GM18867 (cell line): ENCODE data around the gene PRKN.
A peak's percentile ranks its signal among the peaks of the same experiment; 100 is the strongest.
"Not testable (repeated sequence)": the region's sequence is repeated elsewhere in the genome, so short reads cannot be mapped to it uniquely, and the experiment has no call there.

Experiments
- ATAC-seq: cut with Tn5 transposase; IDR thresholded peaks from one replicate; pipeline ENCODE4 v1.9.1; 2021; ENCODE audit warnings: mild to moderate bottlenecking, moderate library complexity; ENCODE audit not compliant: unreplicated experiment

PRKN gene

GRCh38 chr6:161926324-161926723 is 801.2 kb downstream of the PRKN start:
- ATAC-seq = no peak

DNA sequence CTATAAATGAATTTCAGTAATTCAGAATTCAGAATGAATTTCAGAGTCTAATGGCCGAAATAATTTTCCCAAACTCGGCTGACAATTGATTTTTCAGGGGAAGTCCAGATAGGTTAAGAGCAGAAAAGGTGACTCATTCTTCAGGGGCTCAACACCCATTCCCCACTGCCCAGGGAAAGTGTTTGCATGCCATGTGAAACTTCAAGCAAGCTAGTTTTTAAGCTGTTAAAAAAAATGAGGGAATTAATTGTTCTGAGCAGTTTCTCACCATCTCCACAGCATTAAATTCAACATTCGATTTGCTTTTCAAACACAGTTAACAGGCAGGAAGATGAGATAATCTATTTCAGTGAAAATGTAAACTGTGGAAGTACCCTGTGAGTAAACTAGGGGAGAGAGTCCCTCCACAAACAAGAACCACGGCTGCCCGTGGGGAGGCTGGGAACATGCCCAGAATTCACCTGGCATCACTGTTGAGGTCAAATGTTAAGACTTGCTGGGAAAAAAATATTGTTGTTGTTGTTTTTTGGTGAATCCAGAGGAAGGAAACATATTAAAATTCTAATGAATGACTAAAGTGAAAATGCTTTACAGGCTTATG is 803.0 kb downstream of the PRKN start:
- ATAC-seq = no peak

DNA sequence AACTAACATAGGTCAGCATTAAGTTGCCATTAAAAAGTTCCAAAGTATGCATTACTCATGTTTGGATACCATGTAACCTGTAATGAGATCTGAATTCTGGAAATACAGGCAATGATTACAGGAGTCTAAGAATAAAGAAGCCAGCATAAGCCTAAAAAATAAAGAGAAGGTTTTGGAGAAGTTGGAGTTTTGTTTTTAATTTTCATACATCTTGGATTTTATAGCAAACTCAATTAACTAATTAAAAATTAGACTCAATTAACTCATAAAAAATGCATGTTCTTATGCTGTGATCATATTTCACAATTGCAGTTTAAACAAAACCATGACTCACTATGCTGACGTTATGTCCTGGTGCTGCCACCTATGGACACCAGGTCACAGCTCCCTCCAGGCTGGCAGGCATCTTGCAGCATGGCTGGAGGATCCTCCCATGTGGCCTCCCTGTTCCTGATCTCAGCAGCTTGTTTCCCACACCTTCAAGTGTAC is 804.9 kb downstream of the PRKN start:
- ATAC-seq = peak; percentile 71

DNA sequence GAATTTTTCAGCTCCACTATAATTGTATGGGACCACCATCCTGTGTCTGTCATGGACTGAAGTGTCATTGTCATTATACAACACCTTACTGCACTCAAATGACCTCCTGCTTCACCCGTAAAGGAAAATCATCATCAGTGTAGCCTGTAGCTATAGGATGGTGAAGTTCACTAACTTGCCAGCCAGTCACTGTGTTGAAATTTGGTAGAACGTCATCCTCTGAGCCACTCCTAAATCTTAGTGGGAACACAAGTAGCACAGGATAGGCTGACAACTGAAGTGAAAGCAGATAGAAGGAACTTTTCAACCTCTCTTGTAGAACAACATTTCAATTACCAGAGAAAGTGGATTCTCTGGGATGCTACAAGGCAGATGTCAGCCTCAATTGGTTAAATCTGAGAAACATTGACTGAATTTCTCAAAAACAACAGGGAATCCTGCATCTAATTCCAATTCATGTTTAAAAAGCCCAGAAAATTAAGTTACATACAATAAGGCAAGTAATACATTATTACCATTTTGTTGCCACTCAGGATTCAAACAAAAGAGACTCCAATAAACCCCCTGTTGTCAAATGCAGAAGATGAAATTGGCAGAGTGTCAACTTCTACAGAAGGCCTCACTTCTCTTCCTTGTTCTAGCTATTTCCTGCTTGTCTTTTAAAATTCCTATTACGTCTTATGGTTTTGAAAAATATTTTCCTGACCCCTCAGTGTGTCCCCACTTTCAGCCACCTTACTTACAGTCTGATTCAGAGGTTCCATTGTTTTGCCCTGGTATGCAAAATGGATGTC is 805.8 kb downstream of the PRKN start:
- ATAC-seq = no peak

GRCh38 chr6:161919691-161920090 is 807.9 kb downstream of the PRKN start:
- ATAC-seq = no peak

DNA sequence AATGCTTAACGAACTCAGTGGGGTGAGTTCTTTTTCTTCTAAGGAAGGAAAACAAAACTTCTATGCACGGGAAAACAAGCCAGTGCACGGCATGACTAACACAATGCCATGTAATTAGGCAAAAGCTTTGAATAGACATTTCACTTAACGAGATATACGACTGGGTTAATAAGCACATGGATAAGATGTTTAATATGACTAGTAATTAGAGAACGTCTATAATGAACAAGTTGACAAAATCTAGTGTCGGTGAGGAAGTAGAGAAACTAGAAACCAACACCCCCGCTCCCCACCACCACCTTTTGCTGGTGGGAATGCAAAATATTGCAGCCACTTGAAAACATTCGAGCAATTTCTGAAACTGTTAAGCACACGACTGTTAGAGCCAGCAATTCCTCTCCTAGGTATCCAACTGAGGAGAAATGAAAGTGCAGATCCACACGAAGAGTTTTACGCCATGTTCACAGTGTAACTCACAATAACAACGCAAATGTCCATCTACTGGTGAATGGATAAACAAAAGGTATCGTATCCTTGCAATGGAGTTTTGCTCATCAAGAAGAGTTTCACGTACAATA is 808.8 kb downstream of the PRKN start:
- no peak for ATAC-seq

- ATAC-seq = peak; percentile 42
Measured at GRCh38 chr6:161918109-161918531, 809.4 kb downstream of the PRKN start.

GRCh38 chr6:161917645-161918044 is 809.9 kb downstream of the PRKN start:
- ATAC-seq = no peak

GRCh38 chr6:161915456-161915964 is 812.1 kb downstream of the PRKN start:
- ATAC-seq = no peak

DNA sequence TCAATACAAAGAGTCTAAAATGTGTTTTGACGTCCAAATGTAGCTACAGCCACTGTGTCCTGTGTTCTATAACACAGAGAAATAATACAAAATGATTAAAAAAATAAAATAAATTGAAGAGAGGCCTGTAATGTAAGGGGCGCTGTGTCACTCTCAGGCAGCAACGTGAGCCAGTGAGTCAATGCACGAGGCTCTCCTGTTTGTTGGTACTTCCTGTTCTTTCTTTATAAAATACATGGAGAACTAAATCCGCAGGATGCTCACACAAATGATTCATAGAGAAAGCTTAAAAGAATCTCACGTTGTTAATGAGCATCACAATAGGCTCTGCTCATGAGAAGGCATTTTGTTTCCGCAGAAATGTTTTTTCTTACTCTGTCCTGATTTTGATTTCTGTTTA is 818.7 kb downstream of the PRKN start:
- ATAC-seq = no peak

DNA sequence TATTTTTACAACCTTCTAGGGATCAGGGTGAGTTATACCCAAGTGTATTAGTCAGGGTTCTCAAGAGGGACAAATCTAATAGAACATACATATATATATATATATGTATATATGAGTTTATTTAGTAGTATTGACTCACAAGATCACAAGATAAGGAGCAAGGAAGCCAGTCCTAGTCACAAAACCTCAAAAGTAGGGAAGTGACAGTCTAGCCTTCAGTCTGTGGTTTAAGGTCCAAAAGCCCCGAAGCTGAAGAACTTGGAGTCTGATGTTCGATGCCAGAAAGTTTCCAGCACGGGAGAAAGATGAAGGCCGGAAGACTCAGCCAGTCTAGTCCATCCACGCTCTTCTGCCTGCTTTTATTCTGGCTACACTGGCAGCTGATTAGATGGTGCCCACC is 821.0 kb downstream of the PRKN start:
- ATAC-seq = no peak

DNA sequence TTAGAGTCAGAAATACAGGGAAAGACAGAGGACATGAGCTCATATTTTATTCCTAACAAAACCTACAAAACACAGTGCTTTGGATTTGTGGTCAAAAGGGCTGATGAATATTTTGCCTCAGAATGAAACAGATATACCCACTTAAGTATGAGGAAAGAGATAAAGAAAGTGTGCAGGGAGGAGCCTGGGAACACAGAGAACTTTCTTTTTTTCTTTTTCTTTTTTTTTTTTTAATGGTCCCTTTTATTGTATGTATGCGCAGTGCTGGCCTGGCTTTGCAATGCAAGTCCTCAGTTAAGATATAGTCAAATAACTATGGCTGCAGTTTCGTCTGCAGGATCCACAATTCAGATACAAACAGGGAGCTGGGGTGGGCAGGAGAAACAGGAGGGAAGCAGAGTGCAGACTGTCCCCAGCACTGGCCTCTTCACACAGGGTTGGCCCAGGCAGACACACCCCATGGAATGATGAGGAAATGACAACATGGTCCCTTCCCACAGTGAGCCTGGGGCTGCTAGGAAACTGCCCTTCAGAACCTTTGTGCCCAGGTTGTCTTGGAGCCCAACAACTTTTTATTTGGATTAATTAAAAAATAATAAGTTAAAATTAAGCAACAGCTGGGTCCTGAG is 823.9 kb downstream of the PRKN start:
- ATAC-seq = no peak

- ATAC-seq = no peak
Measured at GRCh38 chr6:161901740-161902426, 825.7 kb downstream of the PRKN start.

DNA sequence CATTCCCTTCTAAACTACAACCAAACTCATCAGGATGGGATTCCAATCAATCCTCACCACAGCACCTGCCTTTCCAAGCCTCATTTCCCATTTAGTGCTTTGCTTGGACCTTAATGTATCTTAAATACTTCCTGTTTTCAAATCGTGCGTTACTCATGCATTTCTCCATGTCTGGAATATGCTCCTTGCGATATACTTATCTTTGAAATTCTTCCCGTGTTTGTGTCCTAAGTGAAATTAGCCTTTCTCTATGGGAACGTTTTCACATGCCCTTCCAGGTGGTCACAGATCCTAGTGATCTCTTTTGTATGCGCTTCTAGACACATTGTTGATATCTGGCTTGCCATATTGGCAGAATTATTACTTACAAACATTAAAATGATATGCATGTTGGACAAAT is 833.1 kb downstream of the PRKN start:
- ATAC-seq = no peak

DNA sequence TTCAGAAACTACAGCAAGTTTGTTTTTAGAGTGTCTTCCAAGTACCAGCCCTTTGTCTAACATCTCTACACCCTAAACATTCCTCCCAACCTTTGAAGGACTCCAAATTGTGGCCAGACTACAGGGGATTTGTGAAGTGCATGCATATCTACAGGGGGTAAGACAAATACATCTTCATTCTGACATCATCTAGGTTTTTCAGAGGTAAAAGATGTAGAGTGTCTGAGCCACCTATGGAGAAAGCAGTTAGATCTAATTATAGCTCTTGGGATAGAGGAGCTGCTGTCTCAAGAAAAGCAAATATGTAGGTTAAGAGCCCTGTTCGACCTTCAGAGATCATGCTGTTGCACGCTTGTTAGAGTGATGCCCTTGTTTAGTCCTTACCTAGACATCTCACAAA is 836.0 kb downstream of the PRKN start:
- no peak for ATAC-seq

- ATAC-seq = no peak
Measured at GRCh38 chr6:161890832-161891297, 836.7 kb downstream of the PRKN start.

- no peak for ATAC-seq
Measured at GRCh38 chr6:161890133-161890831, 837.3 kb downstream of the PRKN start.

DNA sequence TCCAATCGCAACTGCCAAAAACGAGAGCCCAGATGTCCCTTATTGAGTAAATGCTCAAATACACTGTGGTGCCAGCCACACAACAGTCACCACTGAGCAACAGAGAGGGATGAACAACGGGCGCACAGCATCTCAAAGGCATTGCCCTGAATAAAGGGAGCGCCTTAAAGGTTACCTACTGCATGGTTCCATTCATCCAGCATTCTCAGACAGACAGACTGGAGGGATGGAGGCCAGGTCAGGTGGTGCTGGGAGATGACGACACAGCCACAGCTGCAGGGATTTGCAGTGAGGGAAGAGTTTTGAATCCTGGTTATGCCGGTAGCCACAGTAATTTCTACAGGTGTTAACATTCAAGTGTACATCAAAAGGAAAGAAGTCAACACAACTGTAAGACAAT is 838.2 kb downstream of the PRKN start:
- ATAC-seq = no peak

GRCh38 chr6:161886545-161886944 is 841.0 kb downstream of the PRKN start:
- not testable (repeated sequence) for ATAC-seq

GRCh38 chr6:161884782-161885181 is 842.8 kb downstream of the PRKN start:
- no peak for ATAC-seq
